ENCODE measurements around the gene CD58. TPM values are rescaled to one million over a fixed set of nuclear protein-coding genes. Genes with fewer than 3 reads are reported as not detected.
A peak's percentile ranks its signal among the peaks of the same experiment; 100 is the strongest.

CD58 gene
- total and polyA plus RNA-seq, 9 of the 15 experiments (the other 6 are each of a cell fraction or from before 2014, with no cell fraction given) = 18.1 to 113 (median 37.4) TPM

DNA sequence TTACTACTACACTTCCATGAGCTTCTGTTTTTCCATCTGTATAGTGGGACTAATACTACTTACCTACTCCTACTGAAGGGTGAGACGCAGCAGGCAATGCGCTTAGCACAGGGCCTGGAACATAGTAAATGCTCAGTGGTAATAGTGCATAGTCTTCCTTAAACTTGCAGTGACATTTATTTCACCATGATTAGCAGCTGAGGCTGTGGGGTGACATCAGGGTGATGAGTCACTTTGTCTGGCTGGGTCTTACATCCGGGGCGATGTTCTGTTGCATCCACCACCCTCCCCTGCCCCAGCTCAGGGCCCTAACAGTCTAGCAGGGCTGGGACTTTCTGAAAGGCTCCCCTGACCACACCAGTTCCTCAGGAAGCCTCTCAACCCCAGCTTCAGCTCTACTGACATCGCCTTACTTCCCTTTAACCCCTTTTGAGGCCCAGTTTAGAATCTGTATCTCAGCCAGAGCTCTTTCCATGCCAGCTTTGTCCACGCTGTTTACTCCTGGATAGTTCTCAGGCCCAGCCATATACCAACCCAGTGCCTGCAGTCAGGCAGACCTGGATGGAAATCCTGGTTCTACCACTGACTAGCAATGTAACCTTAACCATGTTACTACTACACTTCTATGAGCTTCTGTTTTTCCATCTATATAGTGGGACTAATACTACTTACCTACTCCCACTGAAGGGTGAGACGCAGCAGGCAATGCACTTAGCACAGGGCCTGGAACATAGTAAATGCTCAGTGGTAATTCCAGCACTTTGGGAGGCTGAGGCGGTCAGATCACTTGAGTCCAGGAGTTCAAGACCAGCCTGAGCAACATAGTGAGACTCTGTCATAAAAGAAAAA lies 66.3 kb downstream of the CD58 start (continued):
- TF ChIP-seq, protein P1, sequence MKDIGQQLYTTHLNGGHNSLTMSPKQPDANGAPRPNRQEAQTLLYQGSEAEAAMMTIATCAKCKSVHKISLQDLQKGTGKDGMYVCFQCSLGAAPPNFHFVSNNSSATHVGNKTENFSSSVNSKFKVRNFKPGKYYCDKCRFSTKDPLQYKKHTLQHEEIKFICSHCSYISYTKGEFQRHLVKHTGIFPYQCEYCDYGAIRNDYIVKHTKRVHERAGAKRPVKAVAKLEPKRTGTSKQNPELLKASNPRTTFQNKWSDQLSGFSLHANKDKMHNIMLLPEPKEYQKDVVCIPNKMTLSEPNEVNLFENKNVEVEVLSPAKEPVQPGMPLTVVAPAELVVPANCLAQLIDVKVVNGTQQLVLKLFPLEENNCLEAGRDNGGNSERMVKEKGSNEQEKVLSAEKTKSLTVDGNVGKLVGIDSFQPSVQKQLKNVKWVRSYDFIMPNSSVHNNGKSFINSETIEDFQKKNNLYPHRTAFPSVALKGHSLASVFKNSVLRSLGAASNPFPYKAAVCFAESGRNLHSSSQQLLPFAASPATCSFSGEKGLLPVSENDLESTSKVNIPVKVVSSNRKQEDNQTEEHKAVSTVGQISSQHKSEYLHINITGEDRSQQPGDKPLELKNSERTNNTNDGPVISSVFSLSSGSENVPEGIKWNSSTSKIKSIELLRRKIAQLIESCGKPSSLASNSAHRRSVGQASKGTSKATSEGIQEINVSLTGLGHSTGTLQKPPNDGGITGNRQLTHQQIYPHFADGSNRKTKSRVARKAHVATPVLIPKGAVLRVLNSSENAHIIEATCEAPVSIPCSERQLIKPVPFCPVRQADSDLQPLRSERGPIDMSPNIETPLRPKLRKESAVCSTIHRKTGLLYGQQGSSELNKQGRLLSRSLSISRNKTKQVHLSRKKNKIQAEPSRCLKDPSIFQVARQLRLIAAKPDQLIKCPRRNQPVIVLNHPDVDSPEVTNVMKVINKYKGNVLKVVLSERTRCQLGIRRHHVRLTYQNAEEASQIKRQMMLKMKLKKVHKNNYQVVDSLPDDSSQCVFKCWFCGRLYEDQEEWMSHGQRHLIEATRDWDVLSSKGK (CRISPR knock-in tag; IDR thresholded peaks at IDR 0.05) = no peak
- TF ChIP-seq NR3C1 (CRISPR knock-in tag; IDR thresholded peaks at IDR 0.05) (no peak), TEAD1 (CRISPR knock-in tag; IDR thresholded peaks at IDR 0.05) (0 out of 4 replicates have a peak, but pooled peaks of 1 of the 2 experiments have one; percentile 21), POLR2AphosphoS5 (IDR thresholded peaks at IDR 0.05; ENCODE audit: control insufficient read depth, insufficient read depth, low read depth, low read length) (0 out of 2 replicates have a peak, but pooled peaks have one; percentile 31), U2AF2 (optimal IDR thresholded peaks at IDR 0.05; ENCODE audit: low read depth, low read length) (no peak), PHF21A (IDR thresholded peaks at IDR 0.05; ENCODE audit: borderline replicate concordance, low read depth) (no peak), BRF1 (IDR thresholded peaks at IDR 0.05; ENCODE audit: borderline replicate concordance, extremely low read depth, insufficient read length) (no peak), MED1 (CRISPR knock-in tag; IDR thresholded peaks at IDR 0.05; ENCODE audit: borderline replicate concordance) (no peak), ZNF174 (CRISPR knock-in tag; IDR thresholded peaks at IDR 0.05) (no peak), ZNF561 (CRISPR knock-in tag; conservative IDR thresholded peaks at IDR 0.05) (peak; percentile 41; the same call in 1 of the 2 replicates), HDGF (IDR thresholded peaks at IDR 0.05) (no peak; the same call in none of the 2 replicates), FIP1L1 (IDR thresholded peaks at IDR 0.05; ENCODE audit: low read depth, low read length, poor library complexity, severe bottlenecking) (no peak), EP400 (IDR thresholded peaks at IDR 0.05) (peak; percentile 66), HDAC3 (IDR thresholded peaks at IDR 0.05; ENCODE audit: borderline replicate concordance, partially characterized antibody) (no peak), SPI1 (IDR thresholded peaks at IDR 0.05; ENCODE audit: borderline replicate concordance, low read depth, low read length) (peak; percentile 78)
- TF ChIP-seq, protein P2, sequence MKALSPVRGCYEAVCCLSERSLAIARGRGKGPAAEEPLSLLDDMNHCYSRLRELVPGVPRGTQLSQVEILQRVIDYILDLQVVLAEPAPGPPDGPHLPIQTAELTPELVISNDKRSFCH (CRISPR knock-in tag; IDR thresholded peaks at IDR 0.05) = no peak
- TF ChIP-seq, protein P2 (tag; IDR thresholded peaks at IDR 0.05) = 0 out of 2 replicates have a peak, but pooled peaks have one; percentile 11
- TF ChIP-seq, protein P3, sequence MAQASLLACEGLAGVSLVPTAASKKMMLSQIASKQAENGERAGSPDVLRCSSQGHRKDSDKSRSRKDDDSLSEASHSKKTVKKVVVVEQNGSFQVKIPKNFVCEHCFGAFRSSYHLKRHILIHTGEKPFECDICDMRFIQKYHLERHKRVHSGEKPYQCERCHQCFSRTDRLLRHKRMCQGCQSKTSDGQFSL (CRISPR knock-in tag; IDR thresholded peaks at IDR 0.05) = no peak; the same call in 1 of the 2 replicates
- TF ChIP-seq, protein P3 (tag; IDR thresholded peaks at IDR 0.05) = no peak; a peak in 1 of 4 replicates
- TF ChIP-seq, protein P4, sequence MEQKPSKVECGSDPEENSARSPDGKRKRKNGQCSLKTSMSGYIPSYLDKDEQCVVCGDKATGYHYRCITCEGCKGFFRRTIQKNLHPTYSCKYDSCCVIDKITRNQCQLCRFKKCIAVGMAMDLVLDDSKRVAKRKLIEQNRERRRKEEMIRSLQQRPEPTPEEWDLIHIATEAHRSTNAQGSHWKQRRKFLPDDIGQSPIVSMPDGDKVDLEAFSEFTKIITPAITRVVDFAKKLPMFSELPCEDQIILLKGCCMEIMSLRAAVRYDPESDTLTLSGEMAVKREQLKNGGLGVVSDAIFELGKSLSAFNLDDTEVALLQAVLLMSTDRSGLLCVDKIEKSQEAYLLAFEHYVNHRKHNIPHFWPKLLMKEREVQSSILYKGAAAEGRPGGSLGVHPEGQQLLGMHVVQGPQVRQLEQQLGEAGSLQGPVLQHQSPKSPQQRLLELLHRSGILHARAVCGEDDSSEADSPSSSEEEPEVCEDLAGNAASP (IDR thresholded peaks at IDR 0.05) = no peak
